CD14-positive monocyte (primary cell): Measurements from ENCODE around the gene ZNF473. TPM values are rescaled to one million over a fixed set of nuclear protein-coding genes. Genes with fewer than 3 reads are reported as not detected.

Experiments used
- DNase-seq, 3 donors: peaks; one replicate each; pipeline ENCODE4 v3.0.0-alpha.2; 2011 to 2022
- H2AFZ ChIP-seq: 2 replicates; pipeline ENCODE4 v1.6.0; 2012; ENCODE audit warnings: mild to moderate bottlenecking, low read depth, low read length, inconsistent platforms; ENCODE audit not compliant: insufficient read depth, poor library complexity, severe bottlenecking
- H3K27ac ChIP-seq, 2 donors: 1 replicate in 1 of 2; 2 replicates in 1 of 2; pipeline ENCODE4 v1.5.1; 2012 to 2013; ENCODE audit warnings: low read length in 2 of 2, control low read depth in 1 of 2, inconsistent platforms in 1 of 2, low read depth in 1 of 2, mild to moderate bottlenecking in 1 of 2
- H3K27me3 ChIP-seq, 2 donors: one replicate each; pipeline versions ENCODE4 v1.6.0 to v1.6.1; 2011 to 2013; ENCODE audit warnings: low read length in 2 of 2; ENCODE audit not compliant: control insufficient read depth in 2 of 2, insufficient read depth in 2 of 2
- H3K36me3 ChIP-seq, 2 donors: replicated peaks in 1 of 2; 1 replicate in 1 of 2; 2 replicates in 1 of 2; pipeline versions ENCODE4 v1.5.1 to v1.6.1; 2012 to 2013; ENCODE audit warnings: low read length in 2 of 2, control low read depth in 1 of 2, inconsistent platforms in 1 of 2, mild to moderate bottlenecking in 1 of 2; ENCODE audit not compliant: insufficient read depth in 2 of 2, control insufficient read depth in 1 of 2
- H3K4me1 ChIP-seq, 2 donors: 1 replicate in 1 of 2; 2 replicates in 1 of 2; pipeline versions ENCODE4 v1.5.1 to v1.6.1; 2012 to 2013; ENCODE audit warnings: low read length in 2 of 2, control low read depth in 1 of 2, inconsistent platforms in 1 of 2, mild to moderate bottlenecking in 1 of 2, moderate library complexity in 1 of 2; ENCODE audit not compliant: insufficient read depth in 2 of 2, control insufficient read depth in 1 of 2
- H3K4me2 ChIP-seq: replicated peaks from 2 replicates; pipeline ENCODE3; 2012; ENCODE audit warnings: low read length, moderate library complexity, mild to moderate bottlenecking; ENCODE audit not compliant: poor library complexity, severe bottlenecking; ENCODE audit errors: extremely low read depth
- H3K4me3 ChIP-seq, 3 experiments: fragments of 200-600 bp in 1 of 3; sonication (generic) in 1 of 3; replicated peaks in 1 of 3; 1 replicate in 2 of 3; 2 replicates in 1 of 3; pipeline ENCODE4 v1.5.1; 2011 to 2013; ENCODE audit warnings: low read length in 3 of 3, mild to moderate bottlenecking in 3 of 3, control low read depth in 2 of 3, low read depth in 2 of 3, inconsistent platforms in 1 of 3, moderate library complexity in 1 of 3
- H3K79me2 ChIP-seq: 2 replicates; pipeline ENCODE4 v1.6.0; 2012; ENCODE audit warnings: mild to moderate bottlenecking, control low read depth, inconsistent platforms, low read length, moderate library complexity; ENCODE audit not compliant: insufficient read depth
- H3K9ac ChIP-seq: 2 replicates; pipeline ENCODE4 v1.6.0; 2017; ENCODE audit warnings: low read length, mild to moderate bottlenecking; ENCODE audit not compliant: insufficient read depth, poor library complexity, severe bottlenecking
- H3K9me3 ChIP-seq, 2 donors: replicated peaks in 1 of 2; 1 replicate in 1 of 2; 2 replicates in 1 of 2; pipeline versions ENCODE4 v1.5.1 to v1.6.1; 2012 to 2013; ENCODE audit warnings: low read length in 2 of 2, control low read depth in 1 of 2; ENCODE audit not compliant: control insufficient read depth in 1 of 2, insufficient read depth in 1 of 2
- H4K20me1 ChIP-seq: 2 replicates; pipeline ENCODE4 v1.6.0; 2012; ENCODE audit warnings: mild to moderate bottlenecking, low read length, control low read depth, moderate library complexity; ENCODE audit not compliant: insufficient read depth
- H3K27ac Mint-ChIP-seq, 7 donors: one replicate each; pipeline ENCODE4 v1.8.0; 2020; ENCODE audit warnings: mild to moderate bottlenecking in 7 of 7, mixed read lengths in 7 of 7, moderate library complexity in 6 of 7, inconsistent platforms in 2 of 7
- H3K27me3 Mint-ChIP-seq, 3 donors: one replicate each; pipeline ENCODE4 v1.8.0; 2021 to 2022; ENCODE audit warnings: low read depth in 3 of 3, mild to moderate bottlenecking in 3 of 3, mixed read lengths in 3 of 3, moderate library complexity in 3 of 3, inconsistent platforms in 1 of 3
- H3K36me3 Mint-ChIP-seq, 2 donors: one replicate each; pipeline ENCODE4 v1.8.0; 2020; ENCODE audit warnings: mixed read lengths in 2 of 2, inconsistent platforms in 1 of 2, mild to moderate bottlenecking in 1 of 2
- H3K4me1 Mint-ChIP-seq: one replicate; pipeline ENCODE4 v1.8.0; 2020; ENCODE audit warnings: mild to moderate bottlenecking, mixed read lengths
- H3K4me3 Mint-ChIP-seq, 2 donors: one replicate each; pipeline ENCODE4 v1.8.0; 2020; ENCODE audit warnings: mild to moderate bottlenecking in 2 of 2, mixed read lengths in 2 of 2, moderate library complexity in 1 of 2
- H3K9me3 Mint-ChIP-seq, 7 donors: one replicate each; pipeline ENCODE4 v1.8.0; 2020 to 2022; ENCODE audit warnings: mixed read lengths in 7 of 7, mild to moderate bottlenecking in 6 of 7, moderate library complexity in 6 of 7, inconsistent platforms in 2 of 7
- CTCF ChIP-seq: fragments of 200-600 bp; IDR thresholded peaks from one replicate; pipeline ENCODE4 v1.8.0; 2022; ENCODE audit warnings: antibody characterized with exemption, mild to moderate bottlenecking
- WGBS: methylation state at CpG from one replicate; pipeline ENCODE4 v1.1.5; 2013; ENCODE audit warnings: missing lambda C conversion rate; ENCODE audit not compliant: insufficient coverage; 5-methylcytosine and 5-hydroxymethylcytosine counted together
- intact Hi-C, 2 donors: fragments of 100-400 bp; cut with micrococcal nuclease; formaldehyde crosslinking; loops; one replicate each; pipeline versions ENCODE4 v1.15.0 to v1.15.1; 2023
- polyA plus RNA-seq, 3 donors: library from polyadenylated mRNA; depleted of rRNA in 1 of 3; unstranded in 2 of 3; stranded (reverse) in 1 of 3; fragments of 300-500 nt in 2 of 3; fragments of >200 nt in 1 of 3; fragmentation: Illumina TruSeq in 2 of 3; gene quantifications; 1 replicate in 2 of 3; 2 replicates in 1 of 3; pipeline ENCODE4 v1.2.3, GENCODE V29; 2012 to 2021

Gene ZNF473
- polyA plus RNA-seq, 3 donors = 0.73 to 2.3 (median 1.6) TPM

- Histone ChIP-seq H3K79me2 (peaks cover 45% of the 10 kb centered on the region), H3K9me3 (no peaks in the 10 kb centered on the region), H3K9ac (no peak overlapping the region), H3K4me3 (no peak overlapping the region), H3K27ac (no peak overlapping the region), H4K20me1 (peaks cover 73% of the 10 kb centered on the region), H3K27me3 (no peaks in the 10 kb centered on the region), H3K4me2 (no peak overlapping the region), H2AFZ (no peak overlapping the region), H3K36me3 (peaks cover 37 to 61% of the 10 kb centered on the region in 2 donors), H3K4me1 (peaks cover 9 to 12% of the 10 kb centered on the region in 2 donors)
- WGBS = 94% methylated on average over 5 of the region's 6 CpGs
- peaks cover 0 to 2% (median 0%) of the 10 kb centered on the region in 3 donors for H3K27me3 Mint-ChIP-seq
- peaks cover 33 to 55% of the 10 kb centered on the region in 2 donors for H3K36me3 Mint-ChIP-seq
- intact Hi-C loops = loop anchor here in 1 of 2 donors (10.0 kb wide), 2 partner anchors 356 to 784 kb away; partner anchors contain the start of genes BCL2L12 and IRF3
- TF ChIP-seq CTCF = no peak
- H3K4me3 Mint-ChIP-seq = no peak overlapping the region
- peak overlapping the region in 2 of 7 donors; percentile 23 to 46 for H3K27ac Mint-ChIP-seq
- peaks cover 15% of the 10 kb centered on the region for H3K4me1 Mint-ChIP-seq
- DNase-seq = no peak
- H3K9me3 Mint-ChIP-seq = peaks cover 0 to 5% (median 0%) of the 10 kb centered on the region in 7 donors
Measured at GRCh38 chr19:50020481-50020880, 5.3 kb upstream of the ZNF473 start.

DNA sequence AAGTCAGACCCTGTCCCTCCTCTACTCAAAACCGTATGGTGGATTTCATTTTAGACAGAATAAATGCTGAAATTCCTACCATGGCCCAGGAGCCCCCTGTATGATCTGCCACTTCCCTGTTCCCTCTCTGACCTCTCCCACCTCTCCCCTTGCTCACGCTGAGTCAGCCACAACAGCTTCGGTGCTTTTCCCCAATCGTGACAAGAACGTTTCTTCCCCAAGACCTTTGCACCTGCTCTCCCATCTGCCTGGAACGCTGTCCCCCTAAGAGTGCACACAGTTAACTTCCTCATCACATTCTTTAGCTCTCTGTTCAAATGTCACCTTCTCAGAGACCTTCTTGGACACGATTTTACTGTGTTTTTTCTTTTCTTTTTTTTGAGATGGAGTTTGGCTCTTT, 3.0 kb upstream of the ZNF473 start:
- Histone ChIP-seq H3K9ac (no peak overlapping the region), H3K9me3 (no peaks in the 10 kb centered on the region), H3K79me2 (peaks cover 62% of the 10 kb centered on the region), H3K36me3 (peaks cover 20 to 39% of the 10 kb centered on the region in 2 donors), H3K4me2 (no peak overlapping the region), H3K27me3 (no peaks in the 10 kb centered on the region), H2AFZ (no peak overlapping the region), H3K4me3 (no peak overlapping the region), H3K4me1 (peaks cover 20 to 28% of the 10 kb centered on the region in 2 donors), H3K27ac (no peak overlapping the region), H4K20me1 (peaks cover 55% of the 10 kb centered on the region)
- TF ChIP-seq CTCF = no peak
- H3K9me3 Mint-ChIP-seq = peaks cover 0 to 2% (median 0%) of the 10 kb centered on the region in 7 donors
- 62% methylated on average over 6 of the region's 7 CpGs for WGBS
- H3K36me3 Mint-ChIP-seq = peaks cover 17 to 31% of the 10 kb centered on the region in 2 donors
- intact Hi-C loops = loop anchor here in 1 of 2 donors (10.0 kb wide), 2 partner anchors 358 to 782 kb away; partner anchors contain the start of genes BCL2L12 and IRF3
- H3K4me1 Mint-ChIP-seq = peaks cover 30% of the 10 kb centered on the region
- no peak overlapping the region for H3K4me3 Mint-ChIP-seq
- DNase-seq = no peak
- H3K27me3 Mint-ChIP-seq = peaks cover 0 to 8% (median 5%) of the 10 kb centered on the region in 3 donors
- H3K27ac Mint-ChIP-seq = peak overlapping the region in 2 of 7 donors; percentile 19 to 52
